HepG2 (cell line): Measurements from ENCODE around the gene CEP120.

Experiments used
- CHD2 ChIP-seq: IDR thresholded peaks from 2 replicates; pipeline ENCODE4 v1.6.1; 2011; ENCODE audit warnings: low read depth, low read length, improper control_type of control experiment
- CTCF ChIP-seq: sonication (generic); formaldehyde crosslinking; IDR thresholded peaks from 2 replicates; pipeline ENCODE4 v1.5.0; 2020; ENCODE audit warnings: mild to moderate bottlenecking, missing genetic modification reagents, moderate library complexity
- EP300 ChIP-seq, 3 experiments: sonication (generic) in 1 of 3; formaldehyde crosslinking in 1 of 3; IDR thresholded peaks; 2 replicates each; pipeline versions ENCODE4 v1.5.1 to v1.6.1; 2011 to 2020; ENCODE audit warnings: low read depth in 2 of 3, low read length in 2 of 3, borderline replicate concordance in 1 of 3, improper control_type of control experiment in 1 of 3, mild to moderate bottlenecking in 1 of 3, missing genetic modification reagents in 1 of 3, moderate library complexity in 1 of 3
- HOMEZ ChIP-seq: IDR thresholded peaks from 2 replicates; pipeline ENCODE4 v1.6.1; 2016; ENCODE audit warnings: low read depth
- MYC ChIP-seq: sonication (generic); formaldehyde crosslinking; IDR thresholded peaks from 2 replicates; pipeline ENCODE4 v1.9.0; 2021; ENCODE audit warnings: missing genetic modification reagents, borderline replicate concordance
- NFYC ChIP-seq: IDR thresholded peaks from 2 replicates; pipeline ENCODE4 v1.6.1; 2016; ENCODE audit warnings: missing genetic modification reagents, missing compliant biosample characterization
- RAD21 ChIP-seq: fragments of 450-650 bp; formaldehyde crosslinking; IDR thresholded peaks from 2 replicates; pipeline ENCODE4 v1.5.0; 2020; ENCODE audit warnings: mild to moderate bottlenecking
- RNF2 ChIP-seq: fragments of 450-650 bp; conservative IDR thresholded peaks from 2 replicates; pipeline ENCODE4 v1.6.1; 2016; ENCODE audit warnings: low read depth
- SMAD1 ChIP-seq: sonication (generic); formaldehyde crosslinking; IDR thresholded peaks from 2 replicates; pipeline ENCODE4 v1.4.0; 2020; ENCODE audit warnings: missing genetic modification reagents, low read depth, mild to moderate bottlenecking, borderline replicate concordance
- TBL1XR1 ChIP-seq: fragments of 150-350 bp; IDR thresholded peaks from 2 replicates; pipeline ENCODE4 v1.6.1; 2014; ENCODE audit warnings: borderline replicate concordance, low read length; ENCODE audit not compliant: partially characterized antibody

- TF ChIP-seq SMAD1 (CRISPR knock-in tag) (no peak), CTCF (CRISPR knock-in tag) (no peak), MYC (CRISPR knock-in tag) (no peak), EP300 (IDR thresholded peaks at IDR 0.05; ENCODE audit: low read depth in 2 of 2, low read length in 2 of 2) (no peak), EP300 (CRISPR knock-in tag; IDR thresholded peaks at IDR 0.05; ENCODE audit: borderline replicate concordance) (no peak), HOMEZ (CRISPR knock-in tag) (no peak), RAD21 (no peak), RNF2 (no peak), CHD2 (no peak), TBL1XR1 (no peak), NFYC (CRISPR knock-in tag) (no peak)
These were observed 53.7 kb downstream of the CEP120 start for GRCh38 chr5:123369371-123369968.
